Gastrocnemius medialis (tissue), 4 donors: ENCODE data around the gene CARD14. TPM values are rescaled to one million over a fixed set of nuclear protein-coding genes. Genes with fewer than 3 reads are reported as not detected.

Experiments used
- ATAC-seq, 2 donors: fragments of 150-250 bp; one replicate each; pipeline ENCODE4 v1.9.1; 2016
- DNase-seq, 2 donors: peaks; one replicate each; pipeline ENCODE4 v3.0.0-alpha.2; 2019
- H3K27ac ChIP-seq, 4 donors: fragments of 200-600 bp; sonication (generic); 1 replicate in 1 of 4; 2 replicates in 3 of 4; pipeline ENCODE4 v1.5.1; 2016 to 2018; ENCODE audit warnings: mild to moderate bottlenecking in 2 of 4, moderate library complexity in 1 of 4
- H3K27me3 ChIP-seq, 3 donors: fragments of 200-600 bp; sonication (generic) in 2 of 3; 1 replicate in 1 of 3; 2 replicates in 2 of 3; pipeline versions ENCODE4 v1.5.1 to v1.6.0; 2016 to 2019; ENCODE audit warnings: mild to moderate bottlenecking in 1 of 3, moderate library complexity in 1 of 3
- H3K36me3 ChIP-seq, 2 donors: fragments of 200-600 bp; sonication (generic) in 1 of 2; one replicate each; pipeline ENCODE4 v1.5.1; 2017 to 2018
- H3K4me1 ChIP-seq, 2 donors: fragments of 200-600 bp; sonication (generic) in 1 of 2; one replicate each; pipeline ENCODE4 v1.5.1; 2016 to 2017; ENCODE audit warnings: mild to moderate bottlenecking in 2 of 2
- H3K4me3 ChIP-seq, 4 donors: fragments of 200-600 bp; sonication (generic) in 3 of 4; 1 replicate in 1 of 4; 2 replicates in 3 of 4; pipeline ENCODE4 v1.5.1; 2016 to 2019; ENCODE audit warnings: mild to moderate bottlenecking in 2 of 4
- H3K9me3 ChIP-seq, 3 donors: fragments of 200-600 bp; sonication (generic) in 2 of 3; 1 replicate in 1 of 3; 2 replicates in 2 of 3; pipeline ENCODE4 v1.5.1; 2016 to 2019
- POLR2A ChIP-seq, 2 donors: fragments of 450-650 bp; IDR thresholded peaks; one replicate each; pipeline ENCODE4 v1.6.1; 2017; ENCODE audit warnings: antibody characterized with exemption in 2 of 2, mild to moderate bottlenecking in 2 of 2, moderate library complexity in 2 of 2
- in situ Hi-C, 4 donors: fragments of 200-750 bp; cut with MboI; loops; one replicate each; pipeline versions ENCODE4 v1.15.0 to v1.8.0; 2017; ENCODE audit warnings: low sequenced_read_pairs in 4 of 4
- intact Hi-C: fragments of 100-400 bp; cut with DNase I; formaldehyde crosslinking; loops from one replicate; pipeline ENCODE4 v1.15.1; 2023; ENCODE audit warnings: low total_unique reads
- total RNA-seq, 4 donors: library from RNA; depleted of rRNA; stranded (reverse); fragments of >200 nt; gene quantifications; one replicate each; pipeline versions ENCODE4 v1.1.0 to v1.2.3, GENCODE V29; 2016
- TF ChIP-seq, protein P1 (sequence below), 5 experiments: fragments of 450-650 bp in 3 of 5; fragments of 200-600 bp in 2 of 5; sonication (generic) in 2 of 5; IDR thresholded peaks in 4 of 5; conservative IDR thresholded peaks in 1 of 5; 1 replicate in 4 of 5; 2 replicates in 1 of 5; pipeline ENCODE4 v1.5.1; 2016 to 2019; ENCODE audit warnings: antibody characterized with exemption in 5 of 5, mild to moderate bottlenecking in 3 of 5, moderate library complexity in 3 of 5

CARD14 gene
- total RNA-seq, 4 donors from 2014 or later: not detected

- H3K4me1 ChIP-seq: no peaks in the 10 kb centered on the region
- TF ChIP-seq, protein P1, sequence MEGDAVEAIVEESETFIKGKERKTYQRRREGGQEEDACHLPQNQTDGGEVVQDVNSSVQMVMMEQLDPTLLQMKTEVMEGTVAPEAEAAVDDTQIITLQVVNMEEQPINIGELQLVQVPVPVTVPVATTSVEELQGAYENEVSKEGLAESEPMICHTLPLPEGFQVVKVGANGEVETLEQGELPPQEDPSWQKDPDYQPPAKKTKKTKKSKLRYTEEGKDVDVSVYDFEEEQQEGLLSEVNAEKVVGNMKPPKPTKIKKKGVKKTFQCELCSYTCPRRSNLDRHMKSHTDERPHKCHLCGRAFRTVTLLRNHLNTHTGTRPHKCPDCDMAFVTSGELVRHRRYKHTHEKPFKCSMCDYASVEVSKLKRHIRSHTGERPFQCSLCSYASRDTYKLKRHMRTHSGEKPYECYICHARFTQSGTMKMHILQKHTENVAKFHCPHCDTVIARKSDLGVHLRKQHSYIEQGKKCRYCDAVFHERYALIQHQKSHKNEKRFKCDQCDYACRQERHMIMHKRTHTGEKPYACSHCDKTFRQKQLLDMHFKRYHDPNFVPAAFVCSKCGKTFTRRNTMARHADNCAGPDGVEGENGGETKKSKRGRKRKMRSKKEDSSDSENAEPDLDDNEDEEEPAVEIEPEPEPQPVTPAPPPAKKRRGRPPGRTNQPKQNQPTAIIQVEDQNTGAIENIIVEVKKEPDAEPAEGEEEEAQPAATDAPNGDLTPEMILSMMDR (IDR thresholded peaks at IDR 0.05 in 4 of 5, conservative IDR thresholded peaks at IDR 0.05 in 1 of 5): no peak
- no peak for TF ChIP-seq POLR2A (IDR thresholded peaks at IDR 0.05)
- ATAC-seq (no peak), DNase-seq (no peak)
- H3K27me3 ChIP-seq: no peaks in the 10 kb centered on the region
- H3K27ac ChIP-seq: no peak overlapping the region
- no peaks in the 10 kb centered on the region for H3K36me3 ChIP-seq
- no peaks in the 10 kb centered on the region for H3K9me3 ChIP-seq
- H3K4me3 ChIP-seq: no peak overlapping the region
- in situ Hi-C loops (no loop called here), intact Hi-C loops (no loop called here)
Observed at GRCh38 chr17:80202197-80202596, 32.4 kb downstream of the CARD14 start.

DNA sequence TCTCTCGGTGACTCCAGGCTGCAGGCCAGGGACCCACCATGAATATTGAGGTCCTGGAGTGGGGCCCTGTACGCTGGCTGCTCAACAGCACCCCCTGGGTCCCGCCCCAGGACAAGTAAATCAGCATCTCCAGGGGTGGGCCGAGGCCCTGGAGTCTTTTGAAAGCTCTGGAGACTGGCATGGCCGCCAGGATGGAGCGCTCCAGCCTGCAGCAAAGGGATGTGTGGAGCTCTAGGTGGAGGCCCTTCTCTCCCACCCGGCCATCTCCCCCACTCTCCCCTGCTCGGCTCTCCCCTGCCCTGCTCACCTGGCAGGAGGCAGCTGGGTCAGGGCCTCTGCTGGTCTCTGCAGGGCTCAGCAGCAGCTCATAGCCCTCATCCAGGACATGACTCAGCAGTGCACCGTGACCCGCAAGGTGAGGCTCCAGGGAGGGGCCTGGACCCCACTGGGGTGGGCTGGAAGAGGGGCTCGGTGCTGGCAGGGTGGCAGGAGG, 33.7 kb downstream of the CARD14 start:
- Histone ChIP-seq H3K36me3 (no peaks in the 10 kb centered on the region), H3K4me1 (no peaks in the 10 kb centered on the region), H3K27ac (no peak overlapping the region), H3K27me3 (no peaks in the 10 kb centered on the region), H3K9me3 (no peaks in the 10 kb centered on the region), H3K4me3 (no peak overlapping the region)
- TF ChIP-seq, protein P1 (IDR thresholded peaks at IDR 0.05 in 4 of 5, conservative IDR thresholded peaks at IDR 0.05 in 1 of 5): no peak
- no peak for TF ChIP-seq POLR2A (IDR thresholded peaks at IDR 0.05)
- ATAC-seq: no peak
- intact Hi-C loops: no loop called here
- DNase-seq: no peak
- in situ Hi-C loops: no loop called here

DNA sequence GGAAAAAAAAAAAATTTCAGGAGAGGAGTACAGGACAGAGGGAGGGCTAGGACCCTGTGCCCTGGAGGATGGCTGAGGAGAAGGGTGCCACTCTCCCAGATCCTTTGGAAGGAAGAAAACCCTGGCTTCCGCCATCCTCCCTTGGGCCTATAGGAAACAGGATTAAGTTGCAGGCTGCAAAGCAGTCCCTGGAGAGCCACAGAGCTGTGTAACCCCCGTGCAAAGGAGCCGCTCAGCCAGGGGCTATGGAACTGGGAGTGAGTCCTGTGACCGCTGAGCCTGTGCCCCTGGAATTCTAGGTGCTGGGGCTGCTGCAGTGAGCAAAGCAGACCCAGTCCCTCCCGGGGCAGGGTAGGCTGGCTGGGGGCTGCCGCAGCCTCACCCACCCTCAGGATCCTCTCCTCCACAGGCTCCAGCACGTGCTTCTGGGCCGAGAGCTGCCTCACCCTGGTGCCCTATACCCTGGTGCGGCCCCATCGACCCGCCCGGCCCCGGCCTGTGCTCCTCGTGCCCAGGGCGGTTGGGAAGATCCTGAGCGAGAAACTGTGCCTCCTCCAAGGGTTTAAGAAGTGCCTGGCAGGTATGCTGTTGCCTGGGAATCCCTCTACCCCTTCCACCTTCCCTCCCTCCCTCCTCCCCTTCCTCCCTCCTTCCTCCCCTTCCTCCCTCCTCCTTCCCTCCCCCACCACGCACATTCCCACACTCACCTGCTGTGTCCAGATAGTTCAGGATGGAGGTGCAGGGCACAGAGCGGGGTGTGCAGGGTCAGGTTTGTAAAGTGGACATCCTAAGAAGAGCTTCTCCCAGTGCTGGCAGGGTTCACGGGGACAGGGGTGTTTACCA, 35.0 kb downstream of the CARD14 start:
- Histone ChIP-seq H3K9me3 (no peaks in the 10 kb centered on the region), H3K27ac (no peak overlapping the region), H3K36me3 (peaks cover 0 to 10% of the 10 kb centered on the region in 2 donors), H3K27me3 (no peaks in the 10 kb centered on the region), H3K4me1 (no peaks in the 10 kb centered on the region), H3K4me3 (no peak overlapping the region)
- no peak for ATAC-seq
- intact Hi-C loops: no loop called here
- DNase-seq: no peak
- TF ChIP-seq POLR2A (IDR thresholded peaks at IDR 0.05): no peak
- TF ChIP-seq, protein P1 (IDR thresholded peaks at IDR 0.05 in 4 of 5, conservative IDR thresholded peaks at IDR 0.05 in 1 of 5): no peak
- in situ Hi-C loops: no loop called here

DNA sequence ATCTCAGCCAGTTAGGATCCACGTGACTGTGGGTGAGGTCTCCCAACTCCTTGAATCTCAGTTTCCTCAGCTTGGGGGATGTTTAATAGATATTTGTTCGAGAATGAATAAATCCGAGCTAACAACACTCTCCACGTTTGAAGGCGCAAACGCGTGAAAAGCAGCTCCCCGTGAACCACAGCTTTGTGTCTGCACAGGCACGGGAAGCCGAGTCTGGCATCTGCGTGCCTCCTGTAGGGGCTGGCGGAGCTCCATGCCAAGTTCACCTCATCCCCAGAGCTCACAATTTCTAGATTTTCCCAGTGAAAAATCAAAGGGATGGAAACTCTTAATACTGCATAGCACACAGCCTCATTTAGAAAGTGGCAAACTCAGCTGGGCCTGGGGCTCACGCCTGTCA, 36.0 kb downstream of the CARD14 start:
- H3K36me3 ChIP-seq: peaks cover 0 to 20% of the 10 kb centered on the region in 2 donors
- in situ Hi-C loops (no loop called here), intact Hi-C loops (no loop called here)
- H3K27ac ChIP-seq: no peak overlapping the region
- H3K27me3 ChIP-seq: no peaks in the 10 kb centered on the region
- ATAC-seq (no peak), DNase-seq (no peak)
- no peaks in the 10 kb centered on the region for H3K9me3 ChIP-seq
- TF ChIP-seq, protein P1 (IDR thresholded peaks at IDR 0.05 in 4 of 5, conservative IDR thresholded peaks at IDR 0.05 in 1 of 5): no peak
- TF ChIP-seq POLR2A (IDR thresholded peaks at IDR 0.05): no peak
- H3K4me3 ChIP-seq: no peak overlapping the region
- no peaks in the 10 kb centered on the region for H3K4me1 ChIP-seq
